ENCODE results near the gene ASPDH.
"Not testable (repeated sequence)": the region's sequence is repeated elsewhere in the genome, so short reads cannot be mapped to it uniquely, and the experiment has no call there.

Gene ASPDH

GRCh38 chr19:50475101-50475568, 38.6 kb downstream of the ASPDH start:
- no peak overlapping the region for H3K27ac ChIP-seq
- no peak for TF ChIP-seq ZFX (IDR thresholded peaks at IDR 0.05; ENCODE audit: borderline replicate concordance)
- TF ChIP-seq, protein P1, sequence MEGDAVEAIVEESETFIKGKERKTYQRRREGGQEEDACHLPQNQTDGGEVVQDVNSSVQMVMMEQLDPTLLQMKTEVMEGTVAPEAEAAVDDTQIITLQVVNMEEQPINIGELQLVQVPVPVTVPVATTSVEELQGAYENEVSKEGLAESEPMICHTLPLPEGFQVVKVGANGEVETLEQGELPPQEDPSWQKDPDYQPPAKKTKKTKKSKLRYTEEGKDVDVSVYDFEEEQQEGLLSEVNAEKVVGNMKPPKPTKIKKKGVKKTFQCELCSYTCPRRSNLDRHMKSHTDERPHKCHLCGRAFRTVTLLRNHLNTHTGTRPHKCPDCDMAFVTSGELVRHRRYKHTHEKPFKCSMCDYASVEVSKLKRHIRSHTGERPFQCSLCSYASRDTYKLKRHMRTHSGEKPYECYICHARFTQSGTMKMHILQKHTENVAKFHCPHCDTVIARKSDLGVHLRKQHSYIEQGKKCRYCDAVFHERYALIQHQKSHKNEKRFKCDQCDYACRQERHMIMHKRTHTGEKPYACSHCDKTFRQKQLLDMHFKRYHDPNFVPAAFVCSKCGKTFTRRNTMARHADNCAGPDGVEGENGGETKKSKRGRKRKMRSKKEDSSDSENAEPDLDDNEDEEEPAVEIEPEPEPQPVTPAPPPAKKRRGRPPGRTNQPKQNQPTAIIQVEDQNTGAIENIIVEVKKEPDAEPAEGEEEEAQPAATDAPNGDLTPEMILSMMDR (IDR thresholded peaks at IDR 0.05) = no peak

- not testable (repeated sequence) for H3K27ac ChIP-seq
These were observed 40.4 kb downstream of the ASPDH start for GRCh38 chr19:50473336-50473735.

DNA sequence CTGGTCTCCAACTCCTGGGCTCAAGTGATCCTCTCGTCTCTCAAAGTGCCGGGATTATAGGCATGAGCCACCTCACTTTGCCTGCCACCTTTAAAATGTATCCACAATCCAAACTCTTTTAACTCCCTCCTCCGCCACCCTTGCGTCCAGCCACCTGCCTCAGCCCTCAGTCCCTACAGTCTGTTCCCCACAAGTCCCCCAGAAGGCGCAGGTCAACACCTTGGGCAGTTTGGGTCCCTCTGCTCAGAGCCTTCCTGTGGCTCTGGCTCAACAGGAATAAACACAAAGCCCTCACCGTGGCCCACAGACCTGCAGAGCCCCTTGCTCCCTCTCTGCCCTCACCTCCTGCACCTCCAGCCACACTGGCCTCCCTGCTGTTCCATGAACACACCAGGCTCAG, 44.9 kb downstream of the ASPDH start:
- H3K27ac ChIP-seq = no peak overlapping the region
- TF ChIP-seq, protein P1 (IDR thresholded peaks at IDR 0.05) = no peak
- TF ChIP-seq ZFX (IDR thresholded peaks at IDR 0.05; ENCODE audit: borderline replicate concordance) = no peak

DNA sequence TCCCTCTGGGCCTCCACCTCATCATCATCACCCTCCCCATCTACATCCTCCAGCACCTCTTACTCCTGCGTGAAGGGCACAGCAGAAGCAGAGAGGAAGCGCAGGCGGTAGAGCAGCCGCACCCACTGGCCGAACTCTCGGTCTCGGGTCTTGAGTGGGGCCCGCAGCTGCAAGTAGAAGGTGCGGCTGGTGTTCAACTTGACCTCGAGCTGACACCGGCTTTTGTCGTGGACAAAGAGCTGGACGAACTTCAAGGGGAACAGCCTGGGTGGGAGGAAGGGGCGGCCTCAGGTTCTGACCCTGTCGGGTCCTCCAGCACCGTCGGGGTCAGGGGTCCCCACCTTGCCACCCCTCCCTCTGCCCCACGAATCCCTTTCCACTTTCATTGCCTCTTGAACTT, 46.1 kb downstream of the ASPDH start:
- no peak overlapping the region for H3K27ac ChIP-seq
- no peak for TF ChIP-seq ZFX (IDR thresholded peaks at IDR 0.05; ENCODE audit: borderline replicate concordance)
- TF ChIP-seq, protein P1 (IDR thresholded peaks at IDR 0.05) = no peak

GRCh38 chr19:50466706-50467039, 47.0 kb downstream of the ASPDH start:
- TF ChIP-seq, protein P1 (IDR thresholded peaks at IDR 0.05) = no peak
- no peak for TF ChIP-seq ZFX (IDR thresholded peaks at IDR 0.05; ENCODE audit: borderline replicate concordance)
- H3K27ac ChIP-seq = no peak overlapping the region

DNA sequence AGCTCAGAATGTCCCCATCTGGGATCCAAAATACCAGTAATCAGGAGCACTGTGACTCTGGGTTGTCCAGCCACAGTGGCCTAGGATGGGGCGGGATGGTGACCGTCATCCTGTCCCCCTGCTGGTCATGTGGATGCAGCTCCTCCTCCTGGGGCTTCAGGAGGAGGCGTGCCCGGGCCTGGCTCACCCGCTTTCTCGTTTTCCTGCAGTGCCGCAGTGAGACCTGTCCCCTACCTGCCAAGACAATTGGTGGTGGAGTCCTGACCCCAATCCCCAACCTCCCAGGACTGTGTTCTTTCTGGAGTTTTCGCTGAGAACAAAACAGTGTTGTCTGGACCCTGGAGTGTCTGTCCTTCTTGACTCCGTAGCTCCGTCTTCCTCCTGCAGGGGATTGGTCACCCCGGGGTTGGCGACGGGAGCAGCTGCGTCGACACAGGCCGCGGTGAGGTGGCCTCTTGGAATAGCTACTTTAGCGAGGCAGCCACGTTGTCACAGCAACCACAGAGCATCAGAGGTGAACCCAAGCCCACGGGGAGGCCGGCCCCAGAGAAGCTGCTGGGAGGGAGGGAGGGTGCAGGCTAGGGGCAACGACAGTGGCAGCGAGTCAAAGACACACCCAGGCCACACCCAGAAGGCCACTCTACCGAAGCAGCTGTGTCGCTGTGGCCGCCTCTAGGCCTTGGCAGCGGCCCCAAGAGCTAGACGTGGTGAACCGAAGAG, 47.6 kb downstream of the ASPDH start:
- TF ChIP-seq, protein P1 (IDR thresholded peaks at IDR 0.05) = peak; percentile 35
- no peak for TF ChIP-seq ZFX (IDR thresholded peaks at IDR 0.05; ENCODE audit: borderline replicate concordance)

DNA sequence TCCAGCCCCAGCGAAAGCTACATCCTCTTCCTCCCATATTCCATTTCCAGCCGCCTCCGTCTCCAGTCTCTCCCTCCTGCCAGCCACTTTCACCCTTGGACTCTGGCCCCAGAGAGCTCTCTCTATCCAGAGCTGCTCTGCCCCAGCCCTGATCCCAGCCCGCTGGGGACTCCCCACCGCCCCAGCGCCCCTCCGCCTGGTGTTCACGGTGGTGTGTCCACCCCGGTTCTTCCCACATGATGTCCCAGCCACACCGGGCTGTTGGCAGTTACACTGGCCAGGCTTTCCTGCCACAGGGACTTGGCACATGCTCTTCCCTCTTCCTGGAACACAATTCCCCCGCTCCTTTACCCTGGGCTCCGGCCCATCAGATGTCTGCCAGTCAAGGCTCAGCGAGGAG, 48.7 kb downstream of the ASPDH start:
- no peak for TF ChIP-seq ZFX (IDR thresholded peaks at IDR 0.05; ENCODE audit: borderline replicate concordance)
- TF ChIP-seq, protein P1 (IDR thresholded peaks at IDR 0.05) = no peak
- H3K27ac ChIP-seq = no peak overlapping the region

More for the DNA sequence above, 47.6 kb downstream of the ASPDH start:
- H3K27ac ChIP-seq = no peak overlapping the region

- H3K27ac ChIP-seq = no peak overlapping the region
- TF ChIP-seq, protein P1 (IDR thresholded peaks at IDR 0.05) = no peak
- no peak for TF ChIP-seq ZFX (IDR thresholded peaks at IDR 0.05; ENCODE audit: borderline replicate concordance)
These were observed 49.4 kb downstream of the ASPDH start for GRCh38 chr19:50464348-50464747.

Measured in 22Rv1 (cell line).